GM19035 (cell line): Measurements from ENCODE around the gene RBM19.

Source experiments
- ATAC-seq: cut with Tn5 transposase; IDR thresholded peaks from one replicate; pipeline ENCODE4 v1.9.1; 2021; ENCODE audit not compliant: unreplicated experiment

The RBM19 gene

GRCh38 chr12:113887906-113888305 lies 78.2 kb downstream of the RBM19 start:
- ATAC-seq: no peak

GRCh38 chr12:113886721-113887120 lies 79.4 kb downstream of the RBM19 start:
- no peak for ATAC-seq

- no peak for ATAC-seq
Observed at GRCh38 chr12:113884392-113884791, 81.7 kb downstream of the RBM19 start.

- no peak for ATAC-seq
Observed at GRCh38 chr12:113882690-113883089, 83.4 kb downstream of the RBM19 start.

- ATAC-seq: no peak
Observed at GRCh38 chr12:113880988-113881962, 84.8 kb downstream of the RBM19 start.

- no peak for ATAC-seq
Observed at GRCh38 chr12:113880326-113880725, 85.8 kb downstream of the RBM19 start.

GRCh38 chr12:113879658-113880057 lies 86.5 kb downstream of the RBM19 start:
- ATAC-seq: no peak

- ATAC-seq: no peak
Observed at GRCh38 chr12:113877607-113878006, 88.5 kb downstream of the RBM19 start.

- ATAC-seq: no peak
Observed at GRCh38 chr12:113876160-113876559, 90.0 kb downstream of the RBM19 start.

GRCh38 chr12:113875691-113876090 lies 90.4 kb downstream of the RBM19 start:
- ATAC-seq: no peak

- no peak for ATAC-seq
Observed at GRCh38 chr12:113874999-113875561, 91.0 kb downstream of the RBM19 start.

- no peak for ATAC-seq
Observed at GRCh38 chr12:113874326-113874725, 91.8 kb downstream of the RBM19 start.

GRCh38 chr12:113873740-113874139 lies 92.4 kb downstream of the RBM19 start:
- ATAC-seq: no peak

- no peak for ATAC-seq
Observed at GRCh38 chr12:113870890-113871289, 95.2 kb downstream of the RBM19 start.

- ATAC-seq: no peak
Observed at GRCh38 chr12:113870035-113870434, 96.1 kb downstream of the RBM19 start.

- ATAC-seq: no peak
Observed at GRCh38 chr12:113868365-113868764, 97.8 kb downstream of the RBM19 start.

GRCh38 chr12:113867258-113867657 lies 98.9 kb downstream of the RBM19 start:
- no peak for ATAC-seq

GRCh38 chr12:113866496-113866895 lies 99.6 kb downstream of the RBM19 start:
- ATAC-seq: no peak

- ATAC-seq: no peak
Observed at GRCh38 chr12:113863455-113863845, 102.7 kb downstream of the RBM19 start.

GRCh38 chr12:113862590-113863454 lies 103.3 kb downstream of the RBM19 start:
- no peak for ATAC-seq

- ATAC-seq: no peak
Observed at GRCh38 chr12:113861708-113862312, 104.3 kb downstream of the RBM19 start.
